ENCODE measurements around the gene DGKD.
"Not testable (repeated sequence)": the region's sequence is repeated elsewhere in the genome, so short reads cannot be mapped to it uniquely, and the experiment has no call there.

The DGKD gene

GRCh38 chr2:233386382-233387041, 32.2 kb downstream of the DGKD start:
- no peak for DNase-seq (ENCODE audit: low read depth)

GRCh38 chr2:233387225-233387624, 32.9 kb downstream of the DGKD start:
- no peak for DNase-seq (ENCODE audit: low read depth)

GRCh38 chr2:233387667-233388528, 33.6 kb downstream of the DGKD start:
- no peak for DNase-seq (ENCODE audit: low read depth)

- no peak for DNase-seq (ENCODE audit: low read depth)
These were observed 35.4 kb downstream of the DGKD start for GRCh38 chr2:233389601-233390125.

GRCh38 chr2:233395687-233396086, 41.4 kb downstream of the DGKD start:
- no peak for DNase-seq (ENCODE audit: low read depth)

GRCh38 chr2:233396726-233397665, 42.7 kb downstream of the DGKD start:
- not testable (repeated sequence) for DNase-seq (ENCODE audit: low read depth)

- DNase-seq (ENCODE audit: low read depth) = no peak
These were observed 45.3 kb downstream of the DGKD start for GRCh38 chr2:233399306-233400225.

GRCh38 chr2:233400341-233400740, 46.0 kb downstream of the DGKD start:
- no peak for DNase-seq (ENCODE audit: low read depth)

GRCh38 chr2:233400961-233401360, 46.7 kb downstream of the DGKD start:
- no peak for DNase-seq (ENCODE audit: low read depth)

- DNase-seq (ENCODE audit: low read depth) = no peak
These were observed 48.1 kb downstream of the DGKD start for GRCh38 chr2:233402346-233402745.

- no peak for DNase-seq (ENCODE audit: low read depth)
These were observed 48.5 kb downstream of the DGKD start for GRCh38 chr2:233402789-233403188.

- peak; percentile 44 for DNase-seq (ENCODE audit: low read depth)
These were observed 49.9 kb downstream of the DGKD start for GRCh38 chr2:233404222-233404621.

GRCh38 chr2:233406865-233407264, 52.6 kb downstream of the DGKD start:
- no peak for DNase-seq (ENCODE audit: low read depth)

- no peak for DNase-seq (ENCODE audit: low read depth)
These were observed 53.5 kb downstream of the DGKD start for GRCh38 chr2:233407771-233408181.

GRCh38 chr2:233408366-233409285, 54.3 kb downstream of the DGKD start:
- DNase-seq (ENCODE audit: low read depth) = no peak

- no peak for DNase-seq (ENCODE audit: low read depth)
These were observed 55.1 kb downstream of the DGKD start for GRCh38 chr2:233409286-233409991.

GRCh38 chr2:233410196-233410760, 56.0 kb downstream of the DGKD start:
- no peak for DNase-seq (ENCODE audit: low read depth)

- DNase-seq (ENCODE audit: low read depth) = no peak
These were observed 56.9 kb downstream of the DGKD start for GRCh38 chr2:233411162-233411561.

GRCh38 chr2:233412405-233412804, 58.1 kb downstream of the DGKD start:
- no peak for DNase-seq (ENCODE audit: low read depth)
